Activated CD8-positive, alpha-beta memory T cell treated with anti-CD3 and anti-CD28 coated beads for 24 hours (primary cell): Measurements from ENCODE around the gene SLC29A1.
A peak's percentile ranks its signal among the peaks of the same experiment; 100 is the strongest.
"Not testable (repeated sequence)": the region's sequence is repeated elsewhere in the genome, so short reads cannot be mapped to it uniquely, and the experiment has no call there.

Experiments
- DNase-seq: peaks from one replicate; pipeline ENCODE4 v3.0.0-alpha.2; 2020

Gene SLC29A1

GRCh38 chr6:44196351-44196750 is 27.0 kb upstream of the SLC29A1 start:
- not testable (repeated sequence) for DNase-seq

GRCh38 chr6:44198684-44199083 is 24.7 kb upstream of the SLC29A1 start:
- DNase-seq = no peak

GRCh38 chr6:44199883-44200282 is 23.5 kb upstream of the SLC29A1 start:
- no peak for DNase-seq

GRCh38 chr6:44201200-44201599 is 22.2 kb upstream of the SLC29A1 start:
- DNase-seq = no peak

- DNase-seq = no peak
Observed at GRCh38 chr6:44201638-44202303, 21.6 kb upstream of the SLC29A1 start.

- DNase-seq = no peak
Observed at GRCh38 chr6:44202332-44202971, 20.9 kb upstream of the SLC29A1 start.

- DNase-seq = no peak
Observed at GRCh38 chr6:44202972-44203750, 20.2 kb upstream of the SLC29A1 start.

- no peak for DNase-seq
Observed at GRCh38 chr6:44203955-44204354, 19.4 kb upstream of the SLC29A1 start.

GRCh38 chr6:44207966-44208365 is 15.4 kb upstream of the SLC29A1 start:
- DNase-seq = no peak

GRCh38 chr6:44211284-44211683 is 12.1 kb upstream of the SLC29A1 start:
- no peak for DNase-seq

- no peak for DNase-seq
Observed at GRCh38 chr6:44214307-44214706, 9.1 kb upstream of the SLC29A1 start.

- no peak for DNase-seq
Observed at GRCh38 chr6:44216677-44217331, 6.6 kb upstream of the SLC29A1 start, which contains the start of gene MYMX. MYMX (plus strand) TSS chr6:44216926; CDS start chr6:44217472, 546 bp downstream.

GRCh38 chr6:44217332-44218143 is 5.9 kb upstream of the SLC29A1 start:
- no peak for DNase-seq

- DNase-seq = peak; percentile 74
Observed at GRCh38 chr6:44219053-44219814, 4.2 kb upstream of the SLC29A1 start.

- DNase-seq = no peak
Observed at GRCh38 chr6:44219815-44220784, 3.3 kb upstream of the SLC29A1 start.

GRCh38 chr6:44220913-44221290 is 2.5 kb upstream of the SLC29A1 start:
- DNase-seq = no peak

- peak; percentile 84 for DNase-seq
Observed at GRCh38 chr6:44221291-44221960, 2.0 kb upstream of the SLC29A1 start.

- no peak for DNase-seq
Observed at GRCh38 chr6:44221961-44222335, 1.4 kb upstream of the SLC29A1 start.

GRCh38 chr6:44222486-44223318 is 693 bp upstream of the SLC29A1 start:
- no peak for DNase-seq
